GM19193 (cell line): ENCODE measurements around the gene DUSP22.
A peak's percentile ranks its signal among the peaks of the same experiment; 100 is the strongest.

Experiments used
- POLR2A ChIP-seq: IDR thresholded peaks from 4 replicates; pipeline ENCODE4 v1.6.1; 2011; ENCODE audit not compliant: insufficient read depth, insufficient read length; ENCODE audit errors: extremely low read depth

DUSP22 gene

DNA sequence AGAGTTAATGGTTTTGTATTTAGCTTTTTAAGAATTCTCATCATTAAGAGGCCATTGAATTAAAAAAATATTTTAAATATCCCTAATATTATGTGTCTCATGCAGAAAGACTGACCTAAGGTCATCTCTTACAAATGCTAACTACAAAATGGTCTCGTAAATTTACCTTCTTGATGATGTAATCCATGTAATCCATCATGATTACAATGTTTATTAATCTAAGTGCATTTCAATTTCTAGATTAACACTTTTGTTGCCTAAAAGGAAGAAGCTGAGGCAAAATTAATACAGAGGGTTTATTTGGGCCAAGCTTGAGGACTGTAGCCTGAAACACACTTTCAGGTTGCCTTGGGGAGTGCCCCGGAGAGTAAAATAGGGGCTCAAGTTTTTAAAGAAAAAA, 18.4 kb downstream of the DUSP22 start:
- no peak for TF ChIP-seq POLR2A

DNA sequence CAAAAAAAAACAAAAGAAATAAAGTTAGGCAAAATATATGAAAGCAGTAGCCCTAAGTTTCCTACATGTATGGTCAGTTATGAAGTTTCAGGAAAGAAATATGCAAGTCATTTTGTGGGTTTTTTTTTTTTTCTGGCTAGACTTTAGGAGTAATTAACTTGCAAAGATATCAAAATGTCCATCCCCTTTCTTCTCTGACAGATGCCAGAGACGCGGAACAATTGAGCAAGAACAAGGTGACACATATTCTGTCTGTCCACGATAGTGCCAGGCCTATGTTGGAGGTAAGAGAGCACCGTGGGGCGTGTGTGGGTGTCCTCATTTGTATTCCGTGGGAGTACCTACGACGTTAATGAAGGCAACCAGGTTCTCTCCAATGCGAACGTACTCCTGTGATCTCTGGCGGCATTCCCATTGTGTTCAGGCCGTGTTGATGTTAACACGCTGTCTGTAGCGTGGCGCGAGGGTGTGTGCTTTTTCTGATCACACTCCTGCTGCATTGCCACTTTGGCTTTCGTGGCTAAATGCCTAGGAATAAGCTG, 19.5 kb downstream of the DUSP22 start:
- TF ChIP-seq POLR2A: no peak

DNA sequence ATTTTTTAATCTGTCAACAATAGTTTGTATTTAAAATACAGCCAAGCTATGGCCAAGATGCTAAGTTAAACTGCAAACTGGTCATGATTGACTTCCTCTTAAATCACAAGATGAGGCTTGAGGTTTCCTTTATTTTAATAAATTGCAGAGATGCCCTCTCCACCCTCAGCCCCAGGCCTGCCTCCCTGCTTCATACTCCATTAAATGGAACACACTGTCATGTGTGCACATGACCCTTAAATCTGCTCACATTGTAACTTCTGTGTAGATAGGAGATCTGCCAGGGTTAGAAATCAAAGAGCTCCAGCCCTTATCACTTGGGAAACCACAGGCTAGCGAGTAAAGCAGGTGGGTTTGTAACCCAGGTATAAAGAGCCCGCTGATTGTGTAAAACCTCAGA, 20.8 kb downstream of the DUSP22 start:
- no peak for TF ChIP-seq POLR2A

DNA sequence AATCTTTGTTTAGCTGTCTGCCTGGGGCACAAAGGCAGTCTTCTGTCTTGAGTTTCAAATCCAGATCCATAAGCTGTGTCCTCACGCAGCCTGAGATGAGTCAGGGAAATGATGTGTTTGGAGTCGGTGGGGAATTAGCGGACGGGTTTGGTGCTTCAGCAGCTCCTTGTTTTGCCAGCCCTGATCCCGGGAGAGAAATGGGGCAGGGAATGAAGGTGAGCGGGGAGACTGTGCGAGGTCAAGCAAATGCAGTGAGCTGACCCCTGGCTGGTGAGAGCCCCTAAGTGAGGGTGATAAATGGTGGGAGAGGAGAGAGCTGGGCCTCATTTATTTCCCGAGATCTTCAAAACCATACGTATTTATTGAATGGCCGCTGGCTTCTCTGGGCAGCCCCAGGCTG, 21.6 kb downstream of the DUSP22 start:
- no peak for TF ChIP-seq POLR2A

DNA sequence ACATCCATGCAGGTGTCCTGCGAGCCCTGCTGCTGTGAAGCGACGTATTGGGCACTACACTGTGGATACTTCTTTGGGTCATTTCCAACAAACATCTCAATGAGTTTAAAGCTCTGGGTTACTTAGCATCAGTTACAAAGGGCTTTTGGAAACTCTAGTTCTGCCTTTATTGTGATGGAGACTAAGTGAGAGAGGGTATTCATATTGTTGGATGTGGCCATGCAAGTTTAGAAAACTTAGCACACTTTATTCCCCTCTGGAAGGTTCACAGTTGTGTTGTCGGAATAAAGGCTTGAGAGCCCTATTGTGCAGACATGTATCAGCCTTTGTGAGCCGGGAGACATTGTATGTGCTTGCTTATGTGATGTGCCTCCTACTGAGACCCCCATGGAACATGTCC, 22.1 kb downstream of the DUSP22 start:
- TF ChIP-seq POLR2A: no peak

DNA sequence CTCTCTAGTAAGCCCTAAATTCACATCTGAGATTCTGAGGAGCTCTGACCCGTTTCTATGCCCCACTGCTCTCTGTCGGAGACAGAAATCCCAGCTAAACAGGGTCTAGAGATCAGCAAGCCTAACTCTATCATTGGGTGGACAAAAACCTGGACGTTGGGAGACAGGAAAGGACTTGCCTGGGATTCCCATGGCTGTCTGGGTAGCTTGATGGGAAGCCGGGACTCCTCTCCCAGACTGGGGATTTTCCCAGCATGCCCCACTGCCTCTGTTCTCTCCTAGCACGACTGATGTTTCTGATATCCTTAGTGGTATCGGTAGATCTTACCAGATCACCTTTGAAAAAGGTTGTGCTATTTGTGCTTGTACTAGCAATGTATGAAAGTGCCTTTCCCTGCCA, 22.9 kb downstream of the DUSP22 start:
- TF ChIP-seq POLR2A: no peak

DNA sequence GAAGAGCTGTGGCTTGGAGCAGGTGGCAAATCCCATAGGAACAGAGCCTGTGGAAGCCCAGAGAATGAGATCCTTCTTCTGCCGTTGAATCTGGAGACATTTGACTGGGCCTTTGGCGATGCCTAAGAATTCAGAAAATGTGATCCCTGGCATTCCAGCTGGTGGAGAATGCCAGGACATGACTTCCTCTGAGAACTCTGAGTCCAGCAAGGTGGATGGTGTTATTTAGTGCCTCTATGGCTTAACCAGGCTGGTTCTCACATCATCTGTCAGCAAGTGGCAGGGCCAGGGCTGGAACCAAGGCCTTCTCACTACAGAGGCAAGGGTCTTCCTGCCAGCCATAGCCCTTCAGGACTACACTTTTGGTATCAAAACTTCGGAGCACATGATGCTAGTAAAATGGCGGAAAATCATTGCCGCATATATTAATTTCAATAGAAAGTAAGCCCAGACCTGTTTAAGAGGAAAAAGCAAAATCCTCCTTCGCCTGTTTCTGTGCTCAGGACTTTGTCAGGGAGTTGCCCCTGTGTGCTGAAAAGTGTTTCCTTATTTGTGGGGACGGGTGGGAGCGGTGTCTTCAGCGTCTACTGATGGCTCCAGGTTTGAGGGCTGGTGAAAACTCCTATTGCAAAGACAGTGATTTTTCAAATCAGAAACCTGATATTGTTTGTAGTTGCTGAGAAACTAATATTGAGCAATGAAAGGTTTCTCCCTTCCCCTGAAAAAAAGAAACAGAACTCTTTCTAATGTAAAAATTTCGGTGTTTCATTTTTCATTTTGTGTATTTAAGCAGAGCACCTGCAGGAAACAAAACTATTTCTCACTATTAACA, 23.9 kb downstream of the DUSP22 start:
- no peak for TF ChIP-seq POLR2A

DNA sequence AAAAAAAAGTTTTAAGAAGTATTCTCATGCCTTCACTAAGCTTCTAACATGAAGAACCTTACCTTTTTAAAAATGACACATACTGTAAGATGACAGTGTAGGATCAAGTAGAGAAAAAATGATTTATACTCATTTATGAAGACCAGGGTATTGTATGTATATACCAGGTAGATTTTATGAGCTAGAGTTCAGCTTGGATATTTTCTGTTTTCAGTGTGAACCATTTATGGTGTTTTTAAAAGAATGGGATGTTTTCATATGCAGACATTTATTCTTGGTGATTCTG, 24.4 kb downstream of the DUSP22 start:
- no peak for TF ChIP-seq POLR2A

DNA sequence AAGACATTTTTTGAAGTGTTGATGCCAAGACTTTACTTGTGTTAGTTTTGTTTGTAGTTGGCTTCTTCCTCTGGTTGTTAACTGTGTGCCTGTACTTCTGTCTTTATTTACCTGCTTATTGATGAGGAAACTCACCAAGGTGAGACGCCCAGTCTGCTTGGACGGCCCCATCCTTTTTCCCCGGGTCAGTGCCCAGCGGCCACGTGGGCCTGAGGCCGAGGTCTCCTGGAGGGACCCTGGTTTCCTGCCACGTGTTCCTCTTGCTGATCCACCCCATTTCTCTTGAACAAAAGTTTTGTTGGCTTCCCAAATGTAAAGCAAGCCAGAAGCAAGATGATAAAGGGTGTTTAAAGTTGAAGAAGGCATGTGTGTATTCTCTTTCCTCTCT, 24.8 kb downstream of the DUSP22 start:
- TF ChIP-seq POLR2A: no peak

DNA sequence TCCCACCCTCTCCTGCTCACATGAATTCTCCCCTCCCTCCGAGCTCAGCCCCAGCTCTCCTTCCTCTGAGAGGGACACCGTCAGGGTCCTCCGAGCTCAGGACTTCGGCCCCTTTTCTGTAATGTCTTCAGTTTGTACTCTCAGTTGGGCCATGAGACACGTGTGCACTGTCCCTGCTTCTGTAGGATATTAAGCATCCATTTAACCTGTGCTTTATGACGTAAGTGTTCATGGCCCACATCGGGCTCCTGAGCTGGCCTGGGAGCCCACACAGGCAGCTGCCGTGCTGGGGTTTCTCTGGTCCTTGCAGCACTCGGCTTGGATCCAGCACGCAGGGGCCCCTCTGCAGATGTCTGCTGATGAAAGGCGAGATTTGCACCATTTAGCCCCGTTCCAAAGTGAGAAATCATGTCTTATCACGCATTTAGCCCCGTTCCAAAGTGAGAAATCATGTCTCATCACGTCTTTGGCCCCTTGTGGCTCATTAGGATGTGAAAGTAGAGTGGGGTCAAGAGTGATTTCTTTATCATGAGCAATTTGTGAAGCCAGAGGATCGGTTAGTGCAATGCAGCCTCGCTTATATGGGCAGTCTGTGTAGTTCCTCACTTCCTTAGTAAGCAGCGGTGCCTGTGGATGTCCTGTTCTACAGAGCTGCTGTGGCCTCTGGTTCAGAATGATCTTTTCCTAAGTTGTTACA, 25.3 kb downstream of the DUSP22 start:
- peak; percentile 16 for TF ChIP-seq POLR2A

DNA sequence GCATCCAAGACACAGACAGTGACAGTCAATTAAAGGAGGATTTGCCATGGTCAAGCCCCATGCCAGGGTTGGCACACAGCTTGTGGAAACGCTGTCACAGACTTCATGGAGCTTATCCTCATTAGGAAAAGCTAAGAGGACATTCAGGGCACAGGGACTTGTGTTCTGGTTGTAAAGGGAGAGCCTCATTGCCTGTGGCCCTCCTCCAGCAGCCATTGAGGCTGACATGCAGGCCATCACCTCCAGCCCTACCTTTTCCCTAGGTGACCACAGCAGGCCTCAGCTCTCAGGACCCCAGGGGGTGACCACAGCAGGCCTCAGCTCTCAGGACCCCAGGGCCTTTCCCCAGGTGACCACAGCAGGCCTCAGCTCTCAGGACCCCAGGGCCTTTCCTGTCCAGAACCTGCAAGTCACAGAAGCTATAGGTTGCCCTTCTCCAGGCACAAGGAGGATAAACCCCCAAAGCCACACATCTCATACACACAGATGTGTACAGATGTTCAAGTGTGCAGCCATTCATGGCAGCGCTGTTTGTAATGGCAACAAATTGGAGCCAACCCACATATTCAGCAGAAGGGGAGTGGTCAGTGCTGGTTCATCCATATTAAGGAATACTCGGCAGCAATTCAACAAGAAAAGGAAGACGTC, 26.1 kb downstream of the DUSP22 start:
- peak; percentile 45 for TF ChIP-seq POLR2A

DNA sequence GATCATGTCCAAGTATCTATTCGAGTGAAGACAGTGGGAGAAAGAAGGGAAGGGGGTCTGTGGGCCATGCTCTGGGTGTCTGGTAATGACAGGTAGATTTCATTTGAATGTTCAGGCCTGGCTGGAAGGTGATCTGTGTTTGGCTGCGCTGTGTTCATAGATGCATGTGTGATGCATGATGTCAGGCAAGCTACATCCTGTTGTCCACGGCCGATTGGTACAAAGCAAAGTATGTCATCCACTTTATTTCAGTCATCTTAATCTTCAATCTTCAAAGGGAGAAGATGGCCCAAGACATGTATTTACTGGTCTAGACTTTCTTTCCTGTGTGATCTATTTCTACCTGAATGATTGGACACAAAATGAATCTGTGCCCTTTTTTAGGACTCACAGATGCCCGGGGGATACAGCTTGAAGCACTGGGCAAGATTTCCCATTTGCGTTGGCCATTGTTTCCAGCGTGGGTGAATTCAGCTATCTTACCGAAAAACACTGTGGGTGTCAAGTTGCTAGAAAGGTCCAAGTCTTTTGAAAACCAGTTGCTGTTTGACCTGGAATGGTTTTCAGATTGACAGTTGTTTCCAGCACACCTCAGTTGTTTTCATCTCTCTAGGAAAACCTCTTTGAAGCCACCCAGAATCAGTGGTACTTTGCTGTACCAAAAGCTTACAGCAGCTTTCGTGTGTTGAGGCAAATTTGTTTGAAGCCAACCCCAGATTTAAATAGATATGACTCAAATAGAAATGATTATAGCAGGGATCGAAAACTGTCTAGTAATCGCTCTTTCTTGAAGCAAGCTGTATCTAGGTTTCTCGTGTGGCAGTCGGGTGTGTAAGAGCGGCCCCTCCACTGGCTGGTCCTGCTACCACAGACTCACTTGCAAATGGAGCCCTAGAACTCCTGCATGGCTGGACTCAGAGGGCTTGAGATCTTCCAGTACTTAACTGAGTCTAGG, 27.2 kb downstream of the DUSP22 start:
- peak; percentile 66 for TF ChIP-seq POLR2A

DNA sequence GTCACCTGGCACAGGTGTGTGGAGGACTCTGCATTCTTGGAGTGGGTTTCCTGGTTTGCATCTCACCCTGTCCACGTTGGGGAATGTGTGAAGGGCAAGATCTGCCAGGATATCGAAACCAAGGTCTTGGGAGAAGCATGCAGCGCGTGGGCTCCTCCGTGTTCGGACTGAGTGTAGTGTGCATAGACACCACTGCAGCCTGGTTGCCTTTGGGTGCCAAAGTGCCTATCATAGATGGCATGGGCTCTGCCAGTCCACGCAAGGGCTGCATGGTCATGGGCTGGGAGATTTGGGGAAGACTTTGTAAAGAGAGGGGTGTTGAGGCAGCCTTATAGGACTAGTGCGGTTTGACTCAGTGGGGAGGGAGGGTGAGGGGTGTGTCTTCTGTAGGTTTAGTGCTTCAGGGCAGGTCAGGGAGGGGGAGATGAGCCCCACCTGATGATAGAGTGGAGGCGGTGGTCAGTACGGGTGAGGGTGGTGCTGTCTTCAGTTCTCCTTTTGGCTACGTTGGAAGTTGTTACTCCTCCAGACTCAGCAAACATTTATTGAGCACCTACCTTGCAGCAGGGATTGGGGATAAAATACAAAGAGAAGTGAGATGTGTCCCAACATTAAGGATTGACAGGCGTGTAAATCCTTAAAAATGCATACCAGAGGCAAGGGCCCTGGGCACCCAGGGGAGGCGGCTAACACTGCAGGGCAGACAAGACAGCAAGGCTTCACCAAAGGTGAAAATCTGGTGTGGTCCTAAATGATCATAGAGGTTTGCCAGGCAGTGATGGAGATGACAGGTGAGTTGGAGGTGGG, 28.3 kb downstream of the DUSP22 start:
- peak; percentile 24 for TF ChIP-seq POLR2A

DNA sequence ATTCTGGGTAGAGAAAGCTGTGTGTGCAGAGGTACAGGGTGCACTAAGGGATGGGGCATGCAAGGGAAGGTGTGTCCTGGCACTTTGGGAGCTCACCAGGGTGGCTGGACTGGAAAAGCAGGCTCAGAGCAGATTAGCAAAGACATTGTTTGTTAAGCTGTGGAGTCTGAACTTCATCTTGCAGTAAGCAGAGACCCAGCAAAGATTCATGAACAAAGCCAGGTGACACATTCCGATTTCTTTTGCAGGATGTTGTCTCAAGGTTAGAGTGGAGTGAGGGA, 28.8 kb downstream of the DUSP22 start:
- TF ChIP-seq POLR2A: no peak
